GM21447 (cell line): Measurements from ENCODE around the gene SCLY.
"Not testable (repeated sequence)": the region's sequence is repeated elsewhere in the genome, so short reads cannot be mapped to it uniquely, and the experiment has no call there.

ENCODE experiments used
- ATAC-seq: cut with Tn5 transposase; IDR thresholded peaks from one replicate; pipeline ENCODE4 v1.9.1; 2021; ENCODE audit not compliant: unreplicated experiment

SCLY gene

DNA sequence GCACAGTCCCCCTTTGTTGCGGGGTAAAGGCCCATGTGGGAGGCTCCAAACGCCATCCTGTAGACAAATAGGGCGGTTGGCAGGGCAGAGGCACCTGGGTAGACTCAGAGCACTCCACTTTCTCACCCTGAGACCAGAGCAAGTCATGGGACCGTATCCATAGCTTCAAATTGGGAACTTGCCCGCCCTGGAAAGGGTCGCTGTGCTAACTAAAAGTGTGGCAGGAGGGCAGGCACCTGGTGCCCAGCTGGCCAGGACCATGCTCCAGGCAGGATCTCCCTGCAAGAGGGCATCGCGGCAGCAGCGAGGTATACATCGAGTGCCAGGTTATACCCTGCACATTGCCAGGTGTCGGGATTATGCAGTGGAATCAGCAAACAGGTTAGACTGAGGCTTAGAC lies 20.8 kb upstream of the SCLY start:
- no peak for ATAC-seq

DNA sequence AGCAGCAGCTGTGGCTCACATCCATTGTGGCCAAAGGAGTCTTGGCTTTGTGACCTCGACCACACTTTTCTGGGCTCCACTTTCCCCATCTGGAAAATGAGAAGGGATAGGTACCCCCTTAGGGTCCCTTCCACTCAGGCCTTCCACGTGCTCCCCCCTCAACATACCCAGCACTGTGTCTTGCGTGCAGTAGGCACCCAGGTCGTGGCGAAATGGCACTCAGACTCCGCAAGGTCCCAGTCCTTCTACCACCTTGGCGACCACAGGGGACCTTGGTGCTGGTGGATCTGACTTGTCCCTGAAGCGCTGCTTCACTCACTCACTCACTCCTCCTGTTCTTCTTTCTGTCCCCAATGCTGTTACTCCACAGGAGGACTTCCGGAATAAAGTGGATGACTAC lies 19.9 kb upstream of the SCLY start:
- no peak for ATAC-seq

DNA sequence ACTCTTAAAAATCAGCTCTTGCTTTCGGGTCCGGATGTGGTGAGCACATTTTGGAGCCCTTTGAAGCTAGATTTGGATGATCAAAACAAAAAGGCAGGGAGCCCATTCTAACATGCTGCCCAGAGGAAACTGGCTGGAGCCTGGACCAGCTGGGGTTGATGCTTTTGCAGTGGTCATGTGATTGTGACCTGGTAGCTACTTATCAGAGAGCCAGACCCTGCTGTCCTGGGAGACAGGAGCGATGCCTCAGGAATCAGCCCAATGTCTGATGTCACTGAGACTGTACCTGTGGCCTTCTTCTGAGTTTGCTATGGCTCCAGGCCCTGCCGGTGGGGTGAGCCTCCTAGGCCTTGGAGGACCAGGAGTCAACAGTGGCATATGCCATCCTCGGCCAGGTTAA lies 18.7 kb upstream of the SCLY start:
- no peak for ATAC-seq

DNA sequence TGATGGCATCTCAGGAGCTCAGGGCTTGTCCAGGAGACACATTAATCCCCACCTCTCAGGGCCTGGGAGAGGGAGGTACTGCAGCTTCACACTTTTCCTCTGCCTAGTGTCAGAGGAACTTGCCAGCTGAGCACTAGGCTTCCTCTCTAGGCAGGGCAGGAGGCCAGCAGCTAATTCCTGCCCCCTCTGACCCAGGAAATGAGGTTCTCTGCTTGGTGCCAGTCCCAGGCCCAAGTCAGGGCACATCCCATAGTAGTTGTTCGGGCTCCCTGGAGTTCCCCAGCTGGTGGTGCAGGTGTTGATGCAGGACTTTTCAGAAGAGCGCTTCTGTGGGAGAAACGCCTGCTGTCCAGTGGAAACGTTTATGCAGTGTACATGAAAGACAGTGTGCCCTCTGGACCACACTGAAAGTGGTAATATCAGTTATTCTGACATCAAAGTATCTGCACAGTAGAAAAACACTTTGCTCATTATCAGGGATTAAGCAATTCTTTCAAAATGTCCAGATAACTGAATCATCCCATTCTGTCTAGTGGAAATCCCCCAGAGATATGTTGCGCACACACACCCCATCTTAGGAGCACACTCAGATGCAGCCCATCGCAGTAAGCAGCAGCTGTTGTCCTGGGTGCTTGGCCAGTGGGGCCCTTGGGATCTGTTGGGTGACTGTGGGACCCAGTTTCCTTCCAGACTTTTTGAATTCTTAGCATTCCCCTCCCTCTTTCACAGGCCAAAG lies 17.8 kb upstream of the SCLY start:
- no peak for ATAC-seq

DNA sequence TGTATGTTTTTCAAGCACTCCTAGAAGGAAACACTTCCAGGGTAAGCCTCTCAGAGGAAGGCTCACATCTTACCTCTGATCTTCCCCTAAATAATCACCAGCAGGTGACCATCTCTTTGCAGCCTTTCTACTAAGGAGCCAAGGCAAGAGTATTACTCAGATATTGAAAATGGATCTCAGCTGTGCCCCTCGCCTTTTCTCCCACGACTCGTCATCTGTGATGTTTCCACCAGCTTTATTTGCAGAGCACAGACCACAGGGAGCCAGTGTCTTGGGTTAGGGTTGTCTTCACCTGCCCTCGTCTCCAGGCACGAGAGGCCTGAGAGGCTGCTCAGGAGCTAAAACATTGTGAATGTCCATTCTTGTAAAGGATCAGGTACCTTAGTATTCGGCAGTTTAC lies 16.9 kb upstream of the SCLY start:
- ATAC-seq = no peak

DNA sequence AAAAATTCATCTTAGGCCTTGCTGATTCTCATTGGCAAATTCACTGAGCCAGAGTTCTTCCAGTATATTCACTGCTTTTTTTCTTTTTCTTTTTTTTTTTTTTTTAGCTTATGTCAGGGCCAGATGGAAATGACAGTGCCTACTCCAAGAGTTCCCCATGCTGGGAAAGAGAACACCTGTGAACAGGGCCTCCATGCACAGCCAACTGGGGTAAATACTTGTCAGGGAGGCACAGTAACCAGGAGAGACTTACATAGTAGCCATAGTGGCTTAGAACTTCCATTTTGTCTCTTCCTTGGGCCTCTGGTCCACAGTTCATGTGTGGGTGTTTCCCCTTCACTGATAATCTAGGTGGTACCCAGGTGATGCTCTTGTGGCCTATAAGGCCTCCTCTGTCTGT lies 15.2 kb upstream of the SCLY start:
- no peak for ATAC-seq

DNA sequence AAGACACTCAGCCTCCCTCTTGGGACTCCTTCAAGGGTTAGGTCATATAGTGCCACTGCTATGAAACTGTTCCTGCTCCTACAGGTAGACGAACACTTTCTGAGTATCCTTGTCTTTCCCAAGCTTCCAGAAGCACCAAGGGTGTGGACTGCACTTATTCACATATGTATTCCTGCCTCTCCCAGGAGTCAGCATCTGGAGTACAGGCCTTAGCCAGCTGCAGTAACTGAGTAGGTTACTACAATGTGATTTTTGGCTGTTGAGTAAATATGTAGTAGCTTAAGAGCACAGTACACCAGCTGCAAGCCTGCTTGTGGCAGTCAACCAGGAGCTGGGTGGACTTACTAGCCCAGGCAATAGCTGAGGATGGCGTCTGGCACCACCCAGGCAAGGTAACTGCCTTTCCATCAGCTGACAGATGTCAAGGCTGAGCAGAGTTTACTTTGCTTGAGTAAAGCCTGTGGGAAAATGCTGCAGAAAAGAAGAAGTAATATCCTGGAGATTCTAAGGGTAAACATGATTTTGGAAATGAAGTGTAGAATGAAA lies 14.0 kb upstream of the SCLY start:
- ATAC-seq = no peak

DNA sequence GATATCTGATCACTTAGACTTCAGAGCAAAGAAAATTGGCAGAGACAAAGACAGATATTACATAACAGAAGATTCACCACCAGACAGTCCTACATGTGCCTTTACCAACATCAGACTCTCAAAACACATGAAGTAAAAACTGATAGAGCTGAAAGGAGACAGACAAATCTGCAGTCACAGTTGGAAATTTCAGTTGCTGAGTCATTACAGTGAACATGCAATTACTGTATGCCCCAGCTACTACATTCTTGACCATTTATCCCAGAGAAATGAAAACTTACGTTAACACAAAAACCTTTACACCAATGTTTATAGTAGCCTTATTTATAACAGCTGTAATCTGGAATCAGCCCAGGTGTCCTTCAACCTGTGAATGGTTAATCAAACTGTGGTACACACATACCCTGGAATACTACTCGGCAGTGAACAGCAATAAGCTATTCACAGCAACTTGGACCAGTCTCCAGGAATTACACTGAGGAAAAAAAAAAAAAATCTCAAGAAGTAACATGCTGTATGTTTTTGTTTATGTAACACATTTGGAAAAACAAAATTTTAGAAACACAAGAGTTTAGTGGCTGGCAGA lies 7.5 kb upstream of the SCLY start:
- no peak for ATAC-seq

DNA sequence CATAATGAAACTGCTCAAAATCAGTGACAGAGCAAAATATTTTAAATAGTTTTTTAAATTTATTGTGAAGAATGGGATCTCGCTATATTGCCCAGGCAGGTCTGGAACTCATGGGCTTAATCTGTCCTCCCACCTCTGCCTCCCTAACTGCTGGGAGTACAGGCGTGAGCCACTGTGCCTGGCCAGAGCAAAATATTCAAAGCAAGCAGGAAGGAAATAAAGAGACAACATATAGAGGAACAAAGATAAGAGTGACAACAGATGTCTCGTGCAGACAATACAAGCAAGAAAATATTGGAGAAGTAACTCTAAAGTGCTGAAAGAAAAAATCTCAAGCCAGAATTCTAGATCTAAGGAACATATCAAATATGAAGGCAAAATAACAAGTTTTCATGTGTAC lies 5.0 kb upstream of the SCLY start:
- ATAC-seq = no peak

DNA sequence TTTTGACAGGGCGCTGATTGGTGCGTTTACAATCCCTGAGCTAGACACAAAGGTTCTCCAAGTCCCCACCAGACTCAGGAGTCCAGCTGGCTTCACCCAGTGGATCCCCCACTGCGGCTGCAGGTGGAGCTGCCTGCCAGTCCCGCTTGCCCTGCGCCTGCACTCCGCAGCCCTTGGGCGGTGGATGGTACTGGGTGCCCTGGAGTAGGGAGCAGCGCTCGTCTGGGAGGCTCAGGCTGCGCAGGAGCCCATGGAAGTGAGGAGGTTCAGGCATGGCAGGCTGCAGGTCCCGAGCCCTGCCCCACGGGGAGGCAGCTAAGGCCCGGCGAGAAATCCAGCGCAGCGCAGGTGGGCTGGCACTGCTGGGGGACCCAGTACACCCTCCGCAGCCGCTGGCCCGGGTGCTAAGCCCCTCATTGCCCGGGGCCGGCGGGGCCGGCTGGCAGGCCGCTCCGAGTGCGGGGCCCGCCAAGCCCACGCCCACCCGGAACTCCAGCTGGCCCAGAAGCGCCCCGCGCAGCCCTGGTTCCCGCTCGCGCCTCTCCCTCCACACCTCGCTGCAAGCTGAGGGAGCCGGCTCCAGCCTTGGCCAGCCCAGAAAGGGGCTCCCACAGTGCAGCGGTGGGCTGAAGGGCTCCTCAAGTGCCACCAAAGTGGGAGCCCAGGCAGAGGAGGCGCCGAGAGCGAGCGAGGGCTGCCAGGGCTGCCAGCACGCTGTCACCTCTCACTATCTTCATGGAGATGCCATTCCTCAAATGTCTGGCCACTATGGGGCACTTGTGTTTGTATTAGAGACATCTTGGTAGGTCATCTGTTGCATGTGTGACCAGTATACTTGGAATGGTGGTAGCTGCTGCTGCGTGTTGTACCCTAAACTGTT lies 2.9 kb upstream of the SCLY start:
- ATAC-seq = not testable (repeated sequence)

DNA sequence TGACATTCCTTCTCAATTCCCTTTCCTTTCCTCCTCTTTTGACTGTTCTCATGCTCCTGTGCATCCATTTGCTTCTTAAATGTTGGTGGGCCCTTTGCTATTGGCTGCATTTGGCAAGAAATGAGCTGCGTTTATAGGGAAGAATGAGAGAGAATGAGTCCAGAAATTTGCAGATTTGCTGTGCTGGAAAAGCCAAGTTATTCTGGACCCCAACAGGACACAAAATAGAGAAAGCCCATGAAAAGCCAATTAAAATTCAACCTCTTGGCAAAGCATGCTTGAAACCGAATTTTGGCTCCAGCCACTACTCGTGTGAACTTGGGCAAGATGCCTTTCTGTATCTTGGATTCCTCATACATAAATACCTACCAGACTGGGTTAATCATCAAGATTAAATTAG lies 1.3 kb upstream of the SCLY start:
- ATAC-seq = no peak

DNA sequence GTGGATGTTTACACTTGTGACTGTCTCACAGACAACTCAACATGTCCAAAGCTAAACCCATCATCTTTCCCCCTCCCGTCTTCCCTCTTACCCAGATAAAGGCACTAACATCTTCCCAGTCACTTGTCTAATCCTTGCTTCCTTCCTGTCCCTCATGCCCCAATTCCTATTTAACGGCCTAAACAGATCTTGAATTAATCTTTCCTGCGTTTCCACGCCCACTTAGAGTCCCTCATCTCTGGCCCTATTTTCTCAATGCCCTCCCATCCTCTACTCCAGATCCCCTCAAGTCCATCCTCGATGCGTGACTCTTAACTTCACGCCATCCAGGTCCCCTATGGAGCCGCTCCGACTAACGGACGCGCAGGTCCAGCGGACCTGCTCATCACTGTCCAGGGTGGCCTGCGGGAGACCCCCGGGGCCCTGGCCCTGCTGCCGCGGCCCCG lies 682 bp upstream of the SCLY start:
- no peak for ATAC-seq

DNA sequence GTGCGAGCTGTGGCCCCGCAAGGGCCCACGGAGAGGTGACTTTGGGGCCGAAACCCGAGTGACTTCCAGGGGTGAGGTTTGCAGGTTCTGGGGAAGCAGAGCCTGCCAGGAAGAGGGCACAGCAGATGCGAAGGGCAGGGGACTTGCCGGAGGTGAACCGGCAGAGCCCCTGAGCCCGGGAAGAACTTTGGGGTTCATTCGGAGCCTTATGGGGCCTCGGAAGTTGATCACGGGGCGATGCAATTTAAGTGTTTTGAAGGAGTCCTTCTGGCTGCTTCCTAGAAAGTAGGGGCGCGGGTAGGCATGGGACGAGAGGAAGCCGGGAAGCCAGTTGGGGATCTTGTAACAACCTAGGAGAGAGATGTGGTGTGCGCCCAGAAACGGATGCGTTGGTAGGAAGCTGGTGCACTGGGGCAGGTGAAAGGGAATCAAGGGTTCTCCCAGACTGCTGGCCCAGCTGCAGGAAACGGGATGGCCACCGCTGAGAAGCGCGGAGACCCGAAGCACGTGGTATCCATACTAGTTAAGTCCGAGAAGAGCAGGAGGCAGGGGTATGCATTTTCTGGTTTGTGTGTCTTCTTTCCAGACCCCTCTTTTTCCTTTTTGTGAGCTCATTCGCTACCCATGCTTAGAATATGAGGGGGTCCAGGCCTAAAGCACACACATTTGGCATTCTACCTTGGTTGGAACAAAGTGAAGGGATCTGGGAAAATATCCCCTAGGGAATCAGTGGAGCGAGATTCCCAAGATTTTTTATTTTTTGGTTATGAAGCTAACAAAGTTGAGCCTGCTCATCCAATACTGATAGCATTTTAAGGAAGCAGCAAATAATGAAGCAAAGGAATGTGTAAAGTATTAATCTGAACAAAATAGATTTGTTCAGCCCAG lies 758 bp downstream of the SCLY start:
- peak; percentile 4 for ATAC-seq

DNA sequence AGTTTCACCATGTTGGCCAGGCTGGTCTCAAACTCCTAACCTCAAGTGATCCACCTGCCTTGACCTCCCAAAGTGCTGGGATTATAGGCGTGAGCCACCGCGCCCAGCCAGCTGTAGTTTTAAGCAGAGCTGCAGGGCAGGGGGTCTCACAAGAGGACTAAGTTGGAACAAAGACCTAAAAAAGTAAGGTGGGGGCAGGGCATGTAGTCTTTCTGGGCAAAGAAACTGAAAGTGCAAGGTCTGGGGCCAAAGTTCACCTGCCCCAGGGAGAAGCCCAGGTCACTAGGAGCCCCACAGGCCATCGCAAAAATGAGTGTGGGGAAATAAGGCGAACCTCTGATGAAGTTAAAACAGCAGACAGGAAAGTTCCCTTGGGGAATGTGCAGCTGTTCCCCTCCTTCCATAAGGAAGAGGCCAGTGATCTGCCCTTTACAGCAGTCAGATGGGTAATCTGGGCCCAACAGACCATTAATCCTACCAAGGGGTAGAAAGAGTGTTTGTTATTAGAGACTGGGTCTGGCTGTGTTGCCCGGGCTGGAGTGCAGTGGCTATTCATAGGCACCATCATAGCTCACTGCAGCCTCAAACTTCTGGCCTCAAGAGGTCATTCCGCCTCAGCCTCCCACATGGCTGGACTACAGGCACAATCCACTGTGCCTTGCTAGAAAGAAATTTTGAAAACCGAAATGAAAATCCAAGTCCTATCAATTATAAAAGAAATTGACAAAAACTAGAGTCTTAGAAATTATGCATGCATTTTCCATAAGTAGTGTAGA lies 2.8 kb downstream of the SCLY start:
- no peak for ATAC-seq

DNA sequence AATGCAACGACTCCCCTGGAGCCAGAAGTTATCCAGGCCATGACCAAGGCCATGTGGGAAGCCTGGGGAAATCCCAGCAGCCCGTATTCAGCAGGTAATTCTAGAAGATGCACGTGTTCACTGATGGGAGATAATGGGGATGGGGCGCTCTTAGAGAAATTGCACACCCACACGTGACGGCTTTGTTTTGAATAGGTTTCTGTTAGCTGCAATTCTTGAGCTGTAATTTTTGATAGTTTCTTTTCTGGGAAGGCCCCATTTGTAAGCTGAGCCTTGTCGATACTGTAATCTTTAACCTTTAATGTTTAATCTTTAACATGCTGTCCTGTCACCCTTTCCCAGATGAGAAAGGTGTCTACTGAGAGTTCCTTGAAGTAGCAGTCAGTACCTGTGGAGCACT lies 3.6 kb downstream of the SCLY start:
- no peak for ATAC-seq

DNA sequence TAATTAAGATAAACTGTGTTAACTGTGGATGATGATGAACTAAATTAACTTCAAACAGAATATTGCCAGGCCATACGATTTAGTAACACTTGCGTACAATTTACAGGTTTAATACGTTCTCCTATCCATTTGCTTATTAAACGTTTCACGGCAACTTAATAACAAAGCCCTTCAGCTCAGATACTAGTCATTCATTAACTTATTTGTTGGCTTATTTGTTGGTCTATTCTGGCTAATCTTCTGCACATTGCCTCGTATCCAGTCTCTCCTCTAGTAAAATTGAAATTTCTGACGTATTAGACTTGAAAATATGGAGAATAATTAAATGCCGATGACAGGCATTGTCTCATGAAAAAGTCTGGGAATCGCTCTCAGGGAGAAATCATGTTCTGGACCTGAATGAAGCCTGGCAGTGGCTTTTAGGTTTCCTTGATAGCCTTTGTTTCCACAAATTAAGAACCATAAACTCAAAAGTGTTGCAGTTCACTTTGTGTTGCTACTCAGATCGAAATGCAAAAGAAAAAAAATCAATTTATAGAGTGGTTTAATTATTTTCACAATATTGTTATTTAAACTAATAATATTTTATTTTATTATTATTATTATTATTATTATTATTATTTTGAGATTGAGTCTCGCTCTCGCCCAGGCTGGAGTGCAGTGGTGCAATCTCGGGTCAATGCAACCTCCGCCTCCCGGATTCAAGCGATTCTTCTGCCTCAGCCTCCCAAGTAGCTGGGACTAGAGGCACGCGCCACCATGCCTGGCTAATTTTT lies 4.5 kb downstream of the SCLY start:
- no peak for ATAC-seq

DNA sequence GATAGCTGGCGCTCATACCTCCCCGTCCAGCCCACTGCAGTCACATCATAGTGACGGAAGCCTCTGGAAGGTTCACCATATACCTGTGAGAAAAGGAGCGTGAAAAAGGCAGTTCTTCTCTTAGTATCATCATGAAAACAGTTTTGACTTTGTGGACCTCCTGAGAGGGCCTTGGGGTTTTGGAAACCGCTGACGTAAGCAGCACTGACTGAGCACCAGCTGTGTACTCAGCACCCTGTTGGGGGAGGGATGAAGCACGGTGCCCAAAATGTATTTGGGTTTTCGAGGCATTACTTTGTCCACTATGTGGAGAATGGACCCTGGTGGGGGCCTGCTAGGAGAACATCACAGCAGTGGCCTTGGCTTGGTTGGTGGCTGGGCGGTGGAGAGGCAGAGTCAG lies 5.4 kb downstream of the SCLY start:
- no peak for ATAC-seq

DNA sequence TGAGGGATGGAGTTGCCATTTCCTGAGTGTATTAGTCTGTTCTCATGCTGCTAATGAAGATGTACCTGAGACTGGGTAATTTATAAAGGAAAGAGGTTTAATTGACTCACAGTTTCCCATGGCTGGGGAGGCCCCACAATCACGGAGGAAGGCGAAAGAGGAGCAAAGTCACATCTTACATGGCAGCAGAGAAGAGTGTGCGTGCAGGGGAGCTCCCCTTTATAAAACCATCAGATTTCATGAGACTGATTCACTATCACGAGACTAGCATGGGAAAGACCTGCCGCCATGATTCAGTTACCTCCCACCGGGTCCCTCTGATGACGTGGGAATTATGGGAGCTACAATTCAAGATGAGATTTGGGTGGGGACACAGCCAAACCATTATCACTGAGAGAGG lies 5.9 kb downstream of the SCLY start:
- not testable (repeated sequence) for ATAC-seq

DNA sequence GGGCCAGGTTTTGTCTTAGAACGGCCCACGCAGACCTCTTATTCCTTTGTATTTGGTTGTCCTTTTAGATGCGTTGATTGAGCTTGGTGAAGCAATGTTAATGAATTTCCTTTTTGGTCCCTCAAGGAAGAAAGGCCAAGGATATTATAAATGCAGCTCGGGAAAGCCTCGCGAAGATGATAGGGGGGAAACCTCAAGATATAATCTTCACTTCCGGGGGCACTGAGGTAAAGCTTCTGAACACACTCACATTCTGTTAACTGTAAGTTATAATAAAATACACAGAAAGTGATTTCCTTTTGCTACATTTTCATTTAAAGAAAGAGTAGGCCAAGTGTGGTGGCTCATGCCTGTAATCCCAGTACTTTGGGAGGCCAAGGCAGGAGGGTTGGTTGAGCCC lies 7.1 kb downstream of the SCLY start:
- no peak for ATAC-seq
